WERI-Rb-1 (cell line): ENCODE results near the gene POC1B.

Experiments
- DNase-seq: peaks from one replicate; pipeline ENCODE4 v3.0.0-alpha.2; 2020
- H3K27ac ChIP-seq: fragments of 250-450 bp; sonication (Bioruptor Pico); 2 replicates; pipeline ENCODE4 v1.5.1; 2020; ENCODE audit warnings: mild to moderate bottlenecking, moderate library complexity
- H3K27me3 ChIP-seq: fragments of 250-450 bp; sonication (Bioruptor Pico); 2 replicates; pipeline ENCODE4 v1.5.1; 2021; ENCODE audit warnings: mild to moderate bottlenecking, low read depth, moderate library complexity; ENCODE audit not compliant: insufficient read depth, severe bottlenecking
- H3K36me3 ChIP-seq: fragments of 250-450 bp; sonication (Bioruptor Pico); 2 replicates; pipeline ENCODE4 v1.5.1; 2020; ENCODE audit warnings: mild to moderate bottlenecking, moderate library complexity
- H3K4me3 ChIP-seq: 2 replicates; pipeline ENCODE4 v1.5.1; 2011; ENCODE audit warnings: low read depth, mild to moderate bottlenecking, control low read depth, low read length
- H3K9me3 ChIP-seq: fragments of 250-450 bp; sonication (Bioruptor Pico); 2 replicates; pipeline ENCODE4 v1.5.1; 2021; ENCODE audit warnings: mild to moderate bottlenecking, moderate library complexity; ENCODE audit not compliant: severe bottlenecking
- TF ChIP-seq, protein P1 (sequence below): IDR thresholded peaks from 2 replicates; pipeline ENCODE4 v1.5.1; 2011; ENCODE audit warnings: low read depth, mild to moderate bottlenecking, control low read depth, inconsistent platforms, low read length

POC1B gene

DNA sequence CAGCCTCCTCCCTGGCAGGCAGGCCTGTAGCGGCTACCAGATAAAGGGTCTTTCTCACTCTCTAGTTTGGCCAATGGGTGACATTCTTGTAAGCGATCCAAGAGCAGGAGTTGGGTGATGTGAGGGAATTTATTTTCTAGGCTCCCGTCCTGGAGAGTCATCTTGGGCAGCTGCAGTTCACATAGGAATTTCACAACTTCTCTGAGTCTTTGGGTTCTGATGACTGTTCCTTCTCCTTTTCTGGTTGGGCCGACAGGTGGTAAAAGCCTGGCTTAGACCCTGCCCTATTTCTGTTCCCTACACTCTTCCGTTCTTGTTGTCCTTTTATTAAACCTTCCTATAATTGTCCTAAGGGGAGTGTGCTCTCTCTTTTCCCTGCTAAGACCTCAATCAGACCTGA is 42.6 kb upstream of the POC1B start:
- Histone ChIP-seq H3K9me3 (no peaks in the 10 kb centered on the region), H3K4me3 (no peak overlapping the region), H3K27me3 (no peaks in the 10 kb centered on the region), H3K27ac (no peak overlapping the region), H3K36me3 (no peaks in the 10 kb centered on the region)
- TF ChIP-seq, protein P1, sequence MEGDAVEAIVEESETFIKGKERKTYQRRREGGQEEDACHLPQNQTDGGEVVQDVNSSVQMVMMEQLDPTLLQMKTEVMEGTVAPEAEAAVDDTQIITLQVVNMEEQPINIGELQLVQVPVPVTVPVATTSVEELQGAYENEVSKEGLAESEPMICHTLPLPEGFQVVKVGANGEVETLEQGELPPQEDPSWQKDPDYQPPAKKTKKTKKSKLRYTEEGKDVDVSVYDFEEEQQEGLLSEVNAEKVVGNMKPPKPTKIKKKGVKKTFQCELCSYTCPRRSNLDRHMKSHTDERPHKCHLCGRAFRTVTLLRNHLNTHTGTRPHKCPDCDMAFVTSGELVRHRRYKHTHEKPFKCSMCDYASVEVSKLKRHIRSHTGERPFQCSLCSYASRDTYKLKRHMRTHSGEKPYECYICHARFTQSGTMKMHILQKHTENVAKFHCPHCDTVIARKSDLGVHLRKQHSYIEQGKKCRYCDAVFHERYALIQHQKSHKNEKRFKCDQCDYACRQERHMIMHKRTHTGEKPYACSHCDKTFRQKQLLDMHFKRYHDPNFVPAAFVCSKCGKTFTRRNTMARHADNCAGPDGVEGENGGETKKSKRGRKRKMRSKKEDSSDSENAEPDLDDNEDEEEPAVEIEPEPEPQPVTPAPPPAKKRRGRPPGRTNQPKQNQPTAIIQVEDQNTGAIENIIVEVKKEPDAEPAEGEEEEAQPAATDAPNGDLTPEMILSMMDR = no peak
- no peak for DNase-seq

DNA sequence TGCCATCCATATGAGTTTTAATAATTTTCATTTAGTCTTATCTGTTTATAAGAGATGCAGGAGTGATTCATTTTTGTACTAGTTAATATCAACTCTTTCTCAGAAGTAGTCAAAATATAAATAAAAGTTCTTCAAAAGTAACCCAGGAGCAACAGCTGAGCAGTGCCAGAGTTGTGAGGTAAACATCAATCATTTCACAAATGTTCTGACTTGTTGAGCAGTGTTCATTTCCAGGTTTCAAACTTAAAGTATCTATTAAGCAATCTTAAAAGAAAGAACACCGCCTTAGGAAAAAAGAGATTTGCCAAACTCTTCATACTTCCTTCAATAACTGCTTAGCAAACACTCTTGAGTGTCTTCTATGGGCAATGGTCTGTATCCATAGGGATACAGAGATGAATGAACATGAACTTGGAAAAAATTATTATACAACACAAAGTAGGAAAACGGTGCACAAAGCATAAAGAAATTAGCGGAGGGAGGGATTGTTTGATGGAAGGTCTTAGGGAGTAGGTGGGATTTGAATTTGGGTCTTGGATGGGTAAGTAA is 41.9 kb upstream of the POC1B start:
- DNase-seq = no peak
- TF ChIP-seq, protein P1 = no peak
- Histone ChIP-seq H3K27me3 (no peaks in the 10 kb centered on the region), H3K27ac (no peak overlapping the region), H3K36me3 (no peaks in the 10 kb centered on the region), H3K4me3 (no peak overlapping the region), H3K9me3 (no peaks in the 10 kb centered on the region)

DNA sequence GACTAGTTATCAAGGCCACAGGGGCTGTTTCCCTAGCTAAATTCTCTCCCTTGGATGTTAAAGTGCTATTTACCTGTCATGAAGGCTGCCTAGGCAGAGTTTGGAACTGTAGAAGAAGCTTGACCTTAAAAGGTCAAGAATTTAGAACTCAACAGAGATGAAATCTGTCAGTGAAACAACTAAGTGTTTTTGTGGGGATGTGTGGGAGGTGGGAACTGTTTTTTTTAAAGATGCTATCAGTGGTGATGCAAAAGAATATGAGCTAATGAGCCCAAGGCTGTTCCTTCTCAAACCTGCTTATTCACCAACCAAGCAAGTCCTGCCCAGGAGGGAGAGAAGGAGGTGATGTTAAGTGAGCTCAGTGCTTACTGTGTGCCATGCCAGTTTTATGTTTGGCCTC is 40.8 kb upstream of the POC1B start:
- H3K27me3 ChIP-seq = no peaks in the 10 kb centered on the region
- H3K36me3 ChIP-seq = no peaks in the 10 kb centered on the region
- H3K27ac ChIP-seq = no peak overlapping the region
- TF ChIP-seq, protein P1 = no peak
- H3K9me3 ChIP-seq = no peaks in the 10 kb centered on the region
- DNase-seq = no peak
- H3K4me3 ChIP-seq = no peak overlapping the region

DNA sequence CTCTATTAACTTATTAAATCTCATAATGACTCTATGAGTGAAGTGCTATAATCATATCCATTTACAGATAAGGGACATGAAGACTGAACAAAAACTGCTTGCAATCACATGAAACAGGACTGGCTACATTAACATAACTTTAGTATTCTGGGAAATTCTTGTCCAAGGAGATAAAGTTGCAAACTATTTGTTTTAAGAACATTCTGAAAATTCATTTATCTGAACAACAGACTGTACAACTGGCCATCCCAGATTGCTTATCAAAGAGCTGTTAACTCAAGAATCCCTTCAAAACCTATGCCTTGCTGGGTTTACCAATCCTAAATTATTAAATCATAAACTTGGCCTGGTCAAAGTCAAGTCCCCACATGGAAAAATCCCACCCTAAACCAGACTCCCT is 39.2 kb upstream of the POC1B start:
- H3K36me3 ChIP-seq = no peaks in the 10 kb centered on the region
- H3K27ac ChIP-seq = no peak overlapping the region
- TF ChIP-seq, protein P1 = no peak
- no peak overlapping the region for H3K4me3 ChIP-seq
- H3K27me3 ChIP-seq = no peaks in the 10 kb centered on the region
- H3K9me3 ChIP-seq = no peaks in the 10 kb centered on the region
- DNase-seq = no peak

DNA sequence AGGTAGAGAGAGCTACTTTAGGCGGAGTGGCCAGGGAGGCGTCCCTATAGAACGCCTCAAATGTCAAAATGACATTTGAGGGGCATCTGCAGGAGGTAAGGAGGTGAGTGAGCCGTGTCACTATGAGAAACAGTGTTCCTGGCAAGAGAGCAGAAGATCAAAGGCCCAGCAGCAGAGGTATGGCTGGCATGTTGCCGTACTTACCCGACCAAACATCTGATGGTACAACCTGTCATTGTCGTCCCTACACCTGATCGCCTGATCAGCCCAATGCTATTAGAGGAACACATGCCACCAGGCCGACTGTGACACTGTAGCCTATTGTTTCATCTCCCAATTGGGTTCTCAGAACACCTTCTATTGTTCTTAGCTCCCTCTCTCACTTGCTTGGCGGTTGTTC is 33.9 kb upstream of the POC1B start:
- TF ChIP-seq, protein P1 = no peak
- Histone ChIP-seq H3K4me3 (no peak overlapping the region), H3K9me3 (no peaks in the 10 kb centered on the region), H3K36me3 (no peaks in the 10 kb centered on the region), H3K27me3 (no peaks in the 10 kb centered on the region), H3K27ac (no peak overlapping the region)
- no peak for DNase-seq

DNA sequence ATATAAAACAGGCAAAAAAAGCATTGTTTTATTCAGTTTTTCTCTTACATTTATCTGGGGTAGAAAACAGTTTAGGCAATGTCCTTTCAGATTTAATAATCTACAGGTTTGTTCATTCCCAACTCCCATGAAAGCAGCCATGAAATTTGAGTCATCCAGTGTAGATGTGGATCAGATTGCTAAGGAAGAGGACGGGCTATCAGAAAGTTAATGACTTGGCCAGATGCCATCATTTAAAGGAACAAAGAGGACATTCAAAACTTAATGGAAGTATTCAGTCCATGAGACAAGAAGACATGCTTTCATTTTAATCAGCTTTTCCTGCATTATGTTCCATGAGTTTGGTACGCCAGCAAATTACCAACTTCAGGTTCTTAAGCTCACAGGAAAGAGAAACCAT is 31.1 kb upstream of the POC1B start:
- Histone ChIP-seq H3K27me3 (no peaks in the 10 kb centered on the region), H3K27ac (no peak overlapping the region), H3K36me3 (no peaks in the 10 kb centered on the region), H3K9me3 (no peaks in the 10 kb centered on the region), H3K4me3 (no peak overlapping the region)
- no peak for DNase-seq
- TF ChIP-seq, protein P1 = no peak
